ENCODE measurements around the gene OR2V2.

Gene OR2V2

GRCh38 chr5:181191526-181192336 lies 44.3 kb downstream of the OR2V2 start:
- peak; percentile 99 for DNase-seq

GRCh38 chr5:181192337-181193046 lies 45.1 kb downstream of the OR2V2 start:
- no peak for DNase-seq

- DNase-seq: no peak
These were observed 46.3 kb downstream of the OR2V2 start for GRCh38 chr5:181193656-181194055.

DNA sequence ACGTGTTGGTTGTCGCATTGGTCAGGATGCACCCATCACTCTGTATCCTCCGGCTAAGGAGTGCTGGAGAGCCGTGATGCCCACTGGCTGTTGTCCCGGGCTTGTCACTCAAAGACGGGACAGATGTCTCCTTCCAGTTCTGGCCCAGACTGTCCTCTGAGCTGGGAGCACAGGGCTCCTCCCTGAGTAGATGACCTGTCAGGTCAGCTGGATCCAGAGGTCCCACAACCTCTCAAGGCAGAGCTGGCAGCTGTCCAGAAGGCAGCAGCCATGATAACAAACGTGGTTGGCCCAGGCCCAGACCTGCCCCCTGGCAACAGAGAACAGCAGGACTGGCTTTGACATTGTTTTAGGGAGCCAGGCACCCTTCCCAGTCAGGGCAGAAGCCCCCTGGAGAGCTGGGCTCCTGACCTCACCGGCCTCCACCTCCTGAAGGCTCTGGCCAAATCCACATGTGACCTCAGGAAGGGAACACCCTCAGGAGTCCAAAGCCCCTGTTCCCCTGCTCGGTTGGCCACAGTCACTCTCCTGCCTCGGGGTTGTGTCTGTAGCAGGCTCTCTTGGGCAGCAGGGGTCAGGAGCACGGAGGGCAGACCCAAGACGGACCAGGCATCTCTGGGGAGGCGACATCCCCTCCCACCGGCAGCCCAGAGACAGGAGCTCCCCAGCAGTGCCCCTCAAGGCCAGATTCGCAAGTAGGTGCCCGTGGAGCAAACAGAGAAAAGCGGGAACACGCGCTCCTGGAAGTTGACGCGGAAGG lies 47.3 kb downstream of the OR2V2 start:
- DNase-seq: no peak

DNA sequence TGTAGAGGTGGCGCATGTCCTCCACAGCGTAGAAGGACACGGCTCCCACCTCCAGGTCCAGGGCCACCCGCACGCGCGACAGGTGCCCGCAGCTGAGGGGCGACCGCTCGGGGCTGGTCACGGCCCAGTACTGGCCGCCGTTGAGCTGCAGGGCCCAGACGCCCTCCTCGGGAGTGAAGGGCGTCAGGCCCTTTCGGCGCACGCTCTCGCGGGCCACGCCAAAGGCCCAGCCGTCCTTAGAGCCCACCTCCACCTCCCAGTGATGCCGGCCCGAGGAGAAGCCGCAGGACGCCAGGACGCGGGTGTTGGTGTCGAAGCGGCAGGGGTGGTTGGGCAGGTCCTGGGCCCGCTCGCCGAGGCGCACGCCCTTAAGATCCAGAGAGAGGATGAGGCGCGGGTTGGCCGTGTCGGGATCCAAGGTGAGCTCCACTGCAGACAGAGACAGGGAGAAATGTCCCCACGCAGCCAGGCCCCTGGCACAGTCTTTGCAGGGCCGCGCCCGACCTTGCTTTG lies 47.9 kb downstream of the OR2V2 start:
- DNase-seq: no peak

GRCh38 chr5:181197326-181197951 lies 50.1 kb downstream of the OR2V2 start:
- DNase-seq: no peak

- DNase-seq: no peak
These were observed 50.8 kb downstream of the OR2V2 start for GRCh38 chr5:181198106-181198685.

DNA sequence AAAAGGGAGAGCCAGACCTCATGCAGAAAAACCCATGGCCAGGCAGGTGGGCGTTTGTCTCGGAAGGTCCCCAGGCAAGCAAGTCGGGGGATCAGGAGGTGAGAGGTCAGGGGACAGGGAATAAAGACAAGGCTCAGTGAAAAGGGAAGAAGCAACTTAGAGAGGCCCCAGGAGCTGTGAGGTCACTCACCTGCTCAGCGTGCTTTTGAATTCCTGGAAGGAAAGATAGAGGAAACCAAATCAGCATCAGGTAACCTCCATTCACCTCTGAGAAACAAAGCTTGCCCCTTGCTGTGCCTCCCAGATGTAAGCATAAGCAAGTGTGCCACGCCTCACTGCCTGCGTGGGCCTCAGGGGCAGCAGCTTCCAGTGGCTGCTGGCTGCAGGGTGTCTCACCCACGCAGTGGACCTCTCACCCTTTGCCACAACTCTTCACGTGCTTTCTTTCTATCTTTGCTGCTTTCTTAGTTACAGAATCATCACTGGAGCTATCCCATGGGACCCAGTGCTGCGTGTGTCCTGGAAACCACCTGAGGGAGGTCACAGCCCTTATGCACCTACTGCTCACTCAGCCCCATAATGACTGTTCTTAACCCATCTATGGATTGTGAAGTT lies 51.6 kb downstream of the OR2V2 start:
- no peak for DNase-seq

DNA sequence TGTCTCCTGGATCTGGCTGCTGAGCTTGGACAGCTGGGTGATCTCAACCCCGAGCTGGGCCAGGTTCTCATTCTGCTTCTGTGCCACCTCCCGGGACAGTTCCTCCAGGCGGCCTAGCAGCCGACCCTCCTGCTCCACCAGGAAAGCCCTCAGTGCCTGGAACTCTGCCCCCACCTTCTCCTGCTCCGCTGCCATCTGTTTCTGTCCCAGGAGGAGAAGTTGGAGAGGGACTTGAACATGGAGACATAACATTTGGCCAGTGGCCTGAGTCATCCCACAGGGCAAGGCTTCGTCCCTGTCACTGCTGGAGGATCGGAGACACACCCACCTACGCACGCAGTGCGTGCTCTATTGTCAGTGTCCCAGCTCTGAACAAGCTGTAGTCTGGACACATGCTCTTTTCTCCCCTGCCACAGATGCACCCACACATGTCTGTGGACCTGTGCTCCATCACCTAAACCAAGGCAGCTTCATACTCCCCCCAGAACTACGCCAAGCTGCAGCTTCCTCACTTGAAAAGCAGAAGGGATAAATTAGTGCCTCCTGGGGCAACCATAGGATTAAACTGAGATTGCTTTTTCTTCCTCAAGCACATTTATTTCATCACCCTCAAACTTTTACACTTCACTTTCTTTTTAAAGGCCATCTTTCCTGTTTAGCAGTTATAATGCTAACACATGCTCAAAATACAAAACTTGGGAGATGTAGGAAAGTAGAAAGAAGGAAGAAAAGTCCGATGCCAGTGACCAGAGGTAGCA lies 52.7 kb downstream of the OR2V2 start:
- no peak for DNase-seq

- DNase-seq: no peak
These were observed 53.4 kb downstream of the OR2V2 start for GRCh38 chr5:181200816-181201215.

- DNase-seq: no peak
These were observed 55.8 kb downstream of the OR2V2 start for GRCh38 chr5:181203093-181203711.

GRCh38 chr5:181203777-181204112 lies 56.4 kb downstream of the OR2V2 start:
- no peak for DNase-seq

DNA sequence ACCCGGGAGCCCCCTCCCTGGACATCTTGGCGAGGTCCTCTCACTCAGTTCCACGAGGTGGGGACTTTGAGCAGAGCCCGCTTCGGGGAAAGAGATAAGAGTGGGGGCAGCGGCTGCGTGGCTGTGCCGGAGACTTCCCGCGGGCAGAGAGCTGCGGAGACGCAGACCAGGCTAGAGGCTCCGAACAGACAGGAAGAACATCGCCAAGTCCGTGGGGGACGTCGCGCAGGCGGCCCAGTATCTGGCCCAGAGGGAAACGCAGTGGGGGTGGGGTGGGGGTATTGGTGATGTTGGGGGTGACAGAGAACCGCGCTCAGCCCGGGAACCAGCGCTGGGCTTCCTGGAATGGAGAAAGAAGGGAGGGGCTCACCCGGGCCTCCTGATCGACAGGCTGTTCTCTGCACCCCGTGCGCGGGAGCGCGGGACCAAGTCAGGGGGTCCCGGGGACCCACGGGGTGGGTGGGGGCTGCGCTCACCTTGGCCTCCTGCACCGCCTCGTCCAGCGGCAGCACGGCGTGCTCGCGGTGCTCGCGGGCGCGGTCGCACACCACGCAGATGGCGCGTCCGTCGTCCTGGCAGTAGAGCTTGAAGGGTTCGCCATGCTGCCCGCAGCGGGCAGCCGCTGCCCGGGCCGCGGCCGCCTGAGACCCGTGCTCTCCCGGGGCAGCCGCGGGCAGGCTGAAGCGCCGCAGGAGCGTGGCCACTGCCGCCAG lies 56.9 kb downstream of the OR2V2 start:
- peak; percentile 50 for DNase-seq

GRCh38 chr5:181204826-181205760 lies 57.7 kb downstream of the OR2V2 start, which contains the start of gene TRIM7:
TSS of gene TRIM7 (minus strand) at chr5:181205196. CDS start at chr5:181205110, 86 bp downstream.
- peak; percentile 50 for DNase-seq

DNA sequence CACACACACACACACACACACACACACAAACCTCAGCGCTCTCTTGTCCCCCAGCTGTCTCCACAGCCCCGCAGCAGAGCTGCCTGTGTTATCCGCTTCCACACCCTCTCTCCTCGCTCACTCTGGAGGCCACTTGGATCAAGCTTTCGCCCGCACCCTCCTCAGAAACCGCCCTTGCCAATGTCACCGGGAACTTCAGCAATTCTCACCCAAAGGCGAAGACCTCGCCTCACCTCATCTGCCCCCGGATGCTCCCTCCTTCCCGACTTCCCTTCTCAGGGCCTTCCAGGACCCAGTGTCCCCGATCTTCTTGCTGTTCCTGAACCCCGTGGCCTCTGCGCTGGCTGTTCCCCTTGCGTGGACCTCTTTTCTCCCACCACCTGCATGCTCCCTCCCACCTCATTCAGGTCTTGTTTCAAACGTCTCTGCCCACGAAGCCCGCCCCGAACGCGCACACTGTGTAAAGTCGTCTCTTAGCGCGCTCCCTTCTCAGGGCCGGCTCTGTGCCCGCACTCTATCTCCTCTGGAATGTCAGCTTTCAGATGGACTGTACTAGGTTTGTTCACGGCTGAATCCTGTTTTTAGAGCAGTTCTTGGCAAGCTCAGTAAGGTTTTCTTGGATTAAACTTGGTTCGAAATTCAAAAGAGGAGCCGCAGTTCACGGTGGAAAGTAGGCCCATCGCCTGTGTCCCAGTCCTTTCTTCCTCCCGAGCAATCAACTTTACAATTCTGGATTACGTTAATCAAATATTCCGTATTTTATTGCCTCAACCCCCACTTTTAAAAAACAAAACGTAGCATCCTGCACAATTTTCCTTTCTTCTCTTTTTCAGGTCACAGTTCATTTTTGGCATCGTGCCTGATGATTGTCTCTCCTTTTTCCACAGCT lies 58.6 kb downstream of the OR2V2 start:
- DNase-seq: peak; percentile 58

DNA sequence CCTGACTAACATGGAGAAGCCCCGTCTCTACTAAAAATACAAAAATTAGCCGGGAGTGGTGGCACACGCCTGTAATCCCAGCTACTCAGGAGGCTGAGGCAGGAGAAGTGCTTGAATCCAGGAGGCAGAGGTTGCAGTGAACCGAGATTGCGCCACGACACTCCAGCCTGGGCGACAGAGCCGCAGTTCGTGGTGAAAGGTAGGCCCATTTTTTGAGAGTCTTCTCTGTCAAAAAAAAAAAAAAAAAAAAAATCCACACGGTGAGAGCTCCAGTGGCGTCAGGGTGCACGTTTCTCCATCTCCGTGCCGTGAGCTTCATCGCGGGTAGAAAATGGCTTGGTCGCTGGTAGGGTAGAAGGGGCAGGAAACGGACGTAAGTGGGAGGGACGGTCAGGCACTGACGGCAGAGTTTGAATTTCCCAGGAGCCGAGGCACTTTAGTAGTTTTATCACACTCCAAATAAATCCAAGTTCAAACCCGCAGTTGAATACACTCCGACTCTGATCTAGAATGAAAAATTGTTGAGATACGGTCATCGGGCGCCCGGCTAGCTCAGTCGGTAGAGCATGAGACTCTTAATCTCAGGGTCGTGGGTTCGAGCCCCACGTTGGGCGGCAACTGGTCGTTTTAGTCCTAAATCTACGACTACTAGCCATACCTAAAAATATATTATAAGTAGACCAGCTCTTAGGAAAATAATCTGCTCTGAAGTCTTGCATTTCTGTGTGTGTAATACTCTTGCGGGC lies 60.0 kb downstream of the OR2V2 start:
- DNase-seq: peak; percentile 86

DNA sequence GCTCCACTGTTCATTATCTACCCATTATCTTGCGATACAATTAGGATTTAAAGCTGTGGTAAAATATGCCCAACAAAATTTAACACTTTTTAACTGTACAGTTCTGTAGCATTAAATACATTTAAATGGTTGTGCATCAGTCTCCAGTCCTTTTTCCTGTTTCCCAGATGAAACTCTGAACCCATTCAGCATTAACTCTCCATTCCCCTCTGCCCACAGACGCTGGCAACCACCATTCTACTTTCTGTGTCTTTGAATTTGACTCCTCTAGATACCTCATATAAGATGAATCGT lies 60.5 kb downstream of the OR2V2 start:
- DNase-seq: peak; percentile 4

Data from left hindlimb (tissue), 1 donor.